Tibial nerve (tissue), 4 donors: ENCODE results near the gene SCG5. TPM values are rescaled to one million over a fixed set of nuclear protein-coding genes. Genes with fewer than 3 reads are reported as not detected.

Experiments used
- DNase-seq, 2 donors: peaks; one replicate each; pipeline ENCODE4 v3.0.0-alpha.2; 2019; ENCODE audit warnings: low spot score in 2 of 2
- H3K27ac ChIP-seq, 4 donors: fragments of 200-600 bp; sonication (generic) in 3 of 4; one replicate each; pipeline ENCODE4 v1.5.1; 2017 to 2019; ENCODE audit warnings: mild to moderate bottlenecking in 1 of 4
- H3K27me3 ChIP-seq, 2 donors: fragments of 200-600 bp; sonication (generic) in 1 of 2; one replicate each; pipeline versions ENCODE4 v1.5.1 to v1.6.0; 2017 to 2019
- H3K36me3 ChIP-seq, 3 donors: fragments of 200-600 bp; sonication (generic); one replicate each; pipeline ENCODE4 v1.5.1; 2018 to 2019
- H3K4me1 ChIP-seq, 4 donors: fragments of 200-600 bp; sonication (generic) in 3 of 4; one replicate each; pipeline ENCODE4 v1.5.1; 2017 to 2019
- H3K4me3 ChIP-seq, 4 donors: fragments of 200-600 bp; sonication (generic) in 3 of 4; one replicate each; pipeline ENCODE4 v1.5.1; 2017 to 2019; ENCODE audit warnings: mild to moderate bottlenecking in 1 of 4, moderate library complexity in 1 of 4
- H3K9me3 ChIP-seq, 4 donors: fragments of 200-600 bp; sonication (generic) in 3 of 4; one replicate each; pipeline ENCODE4 v1.5.1; 2017 to 2019
- EP300 ChIP-seq, 2 donors: sonication (generic); formaldehyde crosslinking; IDR thresholded peaks; one replicate each; pipeline ENCODE4 v1.6.1; 2017; ENCODE audit warnings: antibody characterized with exemption in 2 of 2, mild to moderate bottlenecking in 1 of 2
- POLR2A ChIP-seq, 2 donors: fragments of 450-650 bp; IDR thresholded peaks; one replicate each; pipeline ENCODE4 v1.6.1; 2017; ENCODE audit warnings: antibody characterized with exemption in 2 of 2, mild to moderate bottlenecking in 2 of 2, moderate library complexity in 2 of 2
- WGBS, 2 donors: methylation state at CpG; one replicate each; pipeline ENCODE4 v1.1.5; 2018; 5-methylcytosine and 5-hydroxymethylcytosine counted together
- total RNA-seq, 4 donors: library from RNA; depleted of rRNA; stranded (reverse); fragments of >200 nt; gene quantifications; one replicate each; pipeline ENCODE4 v1.1.0, GENCODE V29; 2016
- TF ChIP-seq, protein P1 (sequence below), 5 experiments: fragments of 200-600 bp in 3 of 5; fragments of 450-650 bp in 2 of 5; sonication (generic) in 3 of 5; IDR thresholded peaks; one replicate each; pipeline ENCODE4 v1.5.1; 2016 to 2019; ENCODE audit warnings: antibody characterized with exemption in 5 of 5, mild to moderate bottlenecking in 3 of 5, moderate library complexity in 2 of 5

Gene SCG5
- total RNA-seq, 4 donors from 2014 or later: 0.44 to 0.90 TPM; not detected in 2

- DNase-seq: no peak
- peaks cover 0 to 1% (median 0%) of the 10 kb centered on the region in 4 donors for H3K4me1 ChIP-seq
- WGBS, 2 donors: 95 to 96% methylated on average over 3 of the region's 3 CpGs
- no peaks in the 10 kb centered on the region for H3K9me3 ChIP-seq
- no peak overlapping the region for H3K27ac ChIP-seq
- H3K4me3 ChIP-seq: no peak overlapping the region
- peaks cover 0 to under 1% of the 10 kb centered on the region in 2 donors for H3K27me3 ChIP-seq
- TF ChIP-seq EP300 (IDR thresholded peaks at IDR 0.05) (no peak), POLR2A (IDR thresholded peaks at IDR 0.05) (no peak)
- TF ChIP-seq, protein P1, sequence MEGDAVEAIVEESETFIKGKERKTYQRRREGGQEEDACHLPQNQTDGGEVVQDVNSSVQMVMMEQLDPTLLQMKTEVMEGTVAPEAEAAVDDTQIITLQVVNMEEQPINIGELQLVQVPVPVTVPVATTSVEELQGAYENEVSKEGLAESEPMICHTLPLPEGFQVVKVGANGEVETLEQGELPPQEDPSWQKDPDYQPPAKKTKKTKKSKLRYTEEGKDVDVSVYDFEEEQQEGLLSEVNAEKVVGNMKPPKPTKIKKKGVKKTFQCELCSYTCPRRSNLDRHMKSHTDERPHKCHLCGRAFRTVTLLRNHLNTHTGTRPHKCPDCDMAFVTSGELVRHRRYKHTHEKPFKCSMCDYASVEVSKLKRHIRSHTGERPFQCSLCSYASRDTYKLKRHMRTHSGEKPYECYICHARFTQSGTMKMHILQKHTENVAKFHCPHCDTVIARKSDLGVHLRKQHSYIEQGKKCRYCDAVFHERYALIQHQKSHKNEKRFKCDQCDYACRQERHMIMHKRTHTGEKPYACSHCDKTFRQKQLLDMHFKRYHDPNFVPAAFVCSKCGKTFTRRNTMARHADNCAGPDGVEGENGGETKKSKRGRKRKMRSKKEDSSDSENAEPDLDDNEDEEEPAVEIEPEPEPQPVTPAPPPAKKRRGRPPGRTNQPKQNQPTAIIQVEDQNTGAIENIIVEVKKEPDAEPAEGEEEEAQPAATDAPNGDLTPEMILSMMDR (IDR thresholded peaks at IDR 0.05): no peak
- no peaks in the 10 kb centered on the region for H3K36me3 ChIP-seq
Measured at GRCh38 chr15:32636410-32636809, 5.1 kb upstream of the SCG5 start.

DNA sequence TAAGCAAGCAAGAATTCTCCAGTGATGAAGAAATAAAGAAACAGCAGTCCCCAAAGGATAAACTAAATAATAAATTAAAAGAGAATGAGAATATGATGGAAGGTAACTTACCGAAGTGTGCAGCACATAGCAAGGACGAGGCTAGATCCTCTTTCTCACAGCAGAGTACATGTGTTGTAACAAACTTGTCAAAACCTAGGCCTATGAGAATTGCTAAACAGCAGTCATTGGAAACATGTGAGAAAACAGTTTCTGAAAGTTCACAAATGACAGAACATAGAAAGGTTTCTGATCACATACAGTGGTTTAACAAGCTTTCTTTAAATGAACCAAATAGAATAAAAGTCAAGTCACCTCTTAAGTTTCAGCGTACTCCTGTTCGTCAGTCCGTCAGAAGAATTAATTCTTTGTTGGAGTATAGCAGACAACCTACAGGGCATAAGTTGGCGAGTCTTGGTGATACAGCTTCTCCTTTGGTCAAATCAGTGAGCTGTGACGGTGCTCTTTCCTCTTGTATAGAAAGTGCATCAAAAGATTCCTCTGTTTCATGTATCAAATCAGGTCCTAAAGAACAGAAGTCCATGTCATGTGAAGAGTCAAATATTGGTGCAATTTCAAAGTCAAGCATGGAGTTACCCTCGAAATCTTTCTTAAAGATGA, 4.5 kb upstream of the SCG5 start:
- Histone ChIP-seq H3K27ac (no peak overlapping the region), H3K27me3 (peaks cover 0 to 7% of the 10 kb centered on the region in 2 donors), H3K4me3 (no peak overlapping the region), H3K36me3 (no peaks in the 10 kb centered on the region), H3K4me1 (peaks cover 0 to 7% (median 0%) of the 10 kb centered on the region in 4 donors), H3K9me3 (no peaks in the 10 kb centered on the region)
- no peak for DNase-seq
- TF ChIP-seq, protein P1 (IDR thresholded peaks at IDR 0.05): no peak
- no peak for TF ChIP-seq POLR2A (IDR thresholded peaks at IDR 0.05)
- TF ChIP-seq EP300 (IDR thresholded peaks at IDR 0.05): no peak
- WGBS, 2 donors: 93% methylated on average over 8 of the region's 8 CpGs

DNA sequence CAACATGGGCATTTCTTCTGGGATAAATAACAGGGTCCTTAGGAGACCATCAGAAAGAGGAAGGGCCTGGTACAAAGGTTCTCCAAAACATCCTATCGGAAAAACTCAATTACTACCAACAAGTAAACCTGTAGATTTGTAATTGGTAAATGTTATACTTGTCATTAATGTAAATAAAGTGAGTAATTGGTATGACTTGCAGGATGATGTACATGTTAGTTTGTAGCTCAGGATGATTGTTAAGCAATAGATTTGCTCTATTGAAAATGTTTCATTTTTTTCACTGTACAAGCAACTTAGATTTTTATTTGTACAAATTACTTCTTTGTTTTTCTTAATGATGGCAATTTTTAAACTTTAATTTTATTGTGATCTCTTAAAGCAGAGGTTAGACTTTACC, 3.8 kb upstream of the SCG5 start:
- H3K9me3 ChIP-seq: no peaks in the 10 kb centered on the region
- H3K27ac ChIP-seq: no peak overlapping the region
- H3K4me1 ChIP-seq: peaks cover 0 to 9% (median 0%) of the 10 kb centered on the region in 4 donors
- H3K36me3 ChIP-seq: no peaks in the 10 kb centered on the region
- no peak for DNase-seq
- WGBS, 2 donors: 96 to 98% methylated on average over 1 of the region's 1 CpG
- peaks cover 0 to 14% of the 10 kb centered on the region in 2 donors for H3K27me3 ChIP-seq
- TF ChIP-seq POLR2A (IDR thresholded peaks at IDR 0.05) (no peak), EP300 (IDR thresholded peaks at IDR 0.05) (no peak)
- TF ChIP-seq, protein P1 (IDR thresholded peaks at IDR 0.05): no peak
- H3K4me3 ChIP-seq: no peak overlapping the region

DNA sequence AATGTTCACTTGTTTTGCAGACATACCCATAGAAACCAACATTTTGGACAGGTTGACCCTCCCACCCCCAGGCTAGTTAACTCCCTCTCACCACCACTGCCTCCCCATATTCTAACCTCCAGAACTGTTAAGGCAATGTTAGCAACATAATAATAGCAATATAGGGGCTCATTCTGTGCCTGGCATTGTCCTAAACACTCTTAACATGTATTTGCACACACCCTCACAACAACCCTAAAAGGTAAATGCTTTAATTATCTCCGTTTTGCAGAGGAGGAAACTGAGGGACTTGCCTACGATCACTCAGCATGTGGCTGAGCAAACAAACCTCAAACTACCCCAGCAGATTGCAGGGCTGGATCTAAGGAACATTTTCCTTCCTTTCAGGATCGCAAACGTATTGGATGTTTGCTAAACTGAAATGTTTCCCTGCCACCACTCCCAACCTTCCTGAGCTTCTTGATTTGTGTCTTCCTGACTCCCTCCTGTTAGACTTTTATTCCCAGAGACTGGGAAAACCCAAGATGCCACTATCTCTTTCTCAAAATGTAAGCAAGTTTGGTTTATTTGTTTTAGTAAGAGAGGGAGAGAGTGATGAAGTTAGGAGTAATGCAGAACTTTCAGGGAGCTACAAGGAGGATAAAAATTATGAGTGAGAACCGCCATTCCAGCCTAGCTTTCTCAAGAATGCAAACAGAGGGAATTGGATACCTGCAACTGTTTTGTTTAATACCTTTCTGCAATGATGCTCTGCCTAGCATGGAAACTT, 1.3 kb downstream of the SCG5 start:
- no peaks in the 10 kb centered on the region for H3K9me3 ChIP-seq
- WGBS, 2 donors: 77% methylated on average over 5 of the region's 5 CpGs
- H3K27ac ChIP-seq: no peak overlapping the region
- no peaks in the 10 kb centered on the region for H3K36me3 ChIP-seq
- TF ChIP-seq EP300 (IDR thresholded peaks at IDR 0.05): no peak
- TF ChIP-seq, protein P1 (IDR thresholded peaks at IDR 0.05): no peak
- no peak for TF ChIP-seq POLR2A (IDR thresholded peaks at IDR 0.05)
- H3K27me3 ChIP-seq: peaks cover 0 to 19% of the 10 kb centered on the region in 2 donors
- DNase-seq: no peak
- H3K4me1 ChIP-seq: peaks cover 0 to 9% (median 0%) of the 10 kb centered on the region in 4 donors
- H3K4me3 ChIP-seq: no peak overlapping the region

DNA sequence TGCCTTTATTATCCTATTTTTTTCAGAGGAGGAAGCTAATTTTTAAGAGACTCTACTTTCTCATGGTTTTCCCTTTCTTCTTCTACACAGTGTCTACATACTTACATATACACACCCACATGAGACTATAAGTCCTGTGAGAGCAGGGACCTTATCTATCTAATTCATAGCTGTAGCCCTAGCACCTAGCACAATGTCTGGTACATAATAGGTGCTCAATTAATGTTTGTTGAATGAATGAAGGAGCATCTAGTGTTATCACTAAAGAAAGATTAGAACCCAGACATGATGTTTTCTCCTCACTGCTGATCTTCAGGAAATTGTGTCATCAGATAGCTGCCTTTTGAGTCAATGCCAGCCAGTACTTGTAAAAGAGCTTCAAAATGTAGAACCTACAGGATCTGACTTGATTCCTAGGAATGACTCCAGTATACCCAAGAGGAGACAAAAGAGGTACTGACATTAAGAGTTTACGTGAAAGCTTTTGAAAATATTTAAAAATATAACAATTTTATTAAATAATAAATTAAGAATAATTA, 2.5 kb downstream of the SCG5 start:
- no peak overlapping the region for H3K4me3 ChIP-seq
- no peak for DNase-seq
- 97% methylated on average over 1 of the region's 1 CpG for WGBS, 2 donors
- H3K9me3 ChIP-seq: no peaks in the 10 kb centered on the region
- no peaks in the 10 kb centered on the region for H3K36me3 ChIP-seq
- peaks cover 0 to 9% (median 0%) of the 10 kb centered on the region in 4 donors for H3K4me1 ChIP-seq
- no peak overlapping the region for H3K27ac ChIP-seq
- TF ChIP-seq, protein P1 (IDR thresholded peaks at IDR 0.05): no peak
- TF ChIP-seq POLR2A (IDR thresholded peaks at IDR 0.05): no peak
- TF ChIP-seq EP300 (IDR thresholded peaks at IDR 0.05): no peak
- H3K27me3 ChIP-seq: peaks cover 0 to 19% of the 10 kb centered on the region in 2 donors
